HTERT RPE-1 (cell line): ENCODE measurements around the gene GUCY2F.

Experiments used
- in situ Hi-C: fragments of 300-500 bp; cut with MboI; formaldehyde crosslinking; loops from 4 replicates; pipeline ENCODE4 v1.14.3; 2020; ENCODE audit warnings: low sequenced_read_pairs

The GUCY2F gene

GRCh38 chrX:109481986-109482385 is at the start of gene GUCY2F:
TSS of gene GUCY2F (minus strand) at chrX:109482086. CDS start at chrX:109475936, 6,150 bp downstream.
- in situ Hi-C loops, result no loop called here

DNA sequence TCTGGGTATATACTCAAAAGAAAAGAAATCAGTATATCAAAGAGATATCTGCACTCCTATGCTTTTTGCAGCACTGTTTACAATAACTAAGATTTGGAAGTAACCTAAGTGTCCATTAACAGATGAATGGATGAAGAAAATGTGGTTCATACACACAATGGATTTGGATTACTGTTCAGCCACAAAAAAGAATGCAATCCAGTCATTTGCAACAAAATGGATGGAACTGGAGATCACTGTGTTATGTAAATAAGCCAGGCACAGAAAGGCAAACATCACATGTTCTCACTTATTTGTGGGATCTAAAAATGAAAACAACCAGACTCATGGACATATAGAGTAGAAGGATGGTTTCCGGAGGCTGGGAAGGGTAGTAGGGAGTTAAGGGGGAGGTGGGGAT is 37.1 kb upstream of the GUCY2F start:
- in situ Hi-C loops, result no loop called here

DNA sequence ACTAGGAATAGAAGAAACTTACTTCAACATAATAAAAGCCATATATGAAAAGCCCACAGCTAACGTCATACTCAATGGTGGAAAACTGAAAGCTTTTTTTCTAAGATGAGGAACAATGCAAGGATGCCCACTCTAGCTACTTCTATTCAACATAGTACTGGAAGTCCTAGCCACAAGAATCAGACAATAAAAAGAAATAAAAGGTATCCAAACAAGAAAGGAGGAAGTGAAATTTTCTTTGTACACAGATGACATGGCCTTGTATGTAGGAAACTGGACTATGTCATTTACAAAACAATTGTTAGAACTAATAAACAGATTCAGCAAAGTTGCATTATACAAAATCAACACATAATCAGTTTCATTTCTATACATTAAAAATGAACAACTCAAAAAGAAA is 29.2 kb upstream of the GUCY2F start:
- in situ Hi-C loops, result no loop called here

GRCh38 chrX:109508915-109509314 is 27.0 kb upstream of the GUCY2F start:
- in situ Hi-C loops, result no loop called here

- in situ Hi-C loops, result no loop called here
Measured at GRCh38 chrX:109501176-109501575, 19.3 kb upstream of the GUCY2F start.

DNA sequence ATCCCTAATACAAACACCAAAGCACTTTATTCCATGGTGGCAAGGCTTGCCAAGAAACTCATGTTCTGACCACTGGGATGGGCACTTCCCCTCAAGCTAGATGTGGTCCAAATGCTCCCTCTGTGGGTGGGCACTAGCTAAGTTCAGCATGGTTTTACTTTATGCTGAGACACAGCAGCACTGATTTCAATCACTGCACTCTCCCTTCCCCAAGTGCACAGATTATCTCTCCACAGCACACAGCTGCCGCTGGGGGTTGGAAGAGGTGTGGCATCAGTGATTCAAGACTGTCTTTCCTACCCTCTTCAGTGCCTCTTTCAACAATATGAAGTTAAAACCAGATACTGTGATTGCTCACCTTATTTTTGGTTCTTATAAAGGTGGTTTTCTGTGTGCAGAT is 16.5 kb upstream of the GUCY2F start:
- in situ Hi-C loops, result no loop called here

DNA sequence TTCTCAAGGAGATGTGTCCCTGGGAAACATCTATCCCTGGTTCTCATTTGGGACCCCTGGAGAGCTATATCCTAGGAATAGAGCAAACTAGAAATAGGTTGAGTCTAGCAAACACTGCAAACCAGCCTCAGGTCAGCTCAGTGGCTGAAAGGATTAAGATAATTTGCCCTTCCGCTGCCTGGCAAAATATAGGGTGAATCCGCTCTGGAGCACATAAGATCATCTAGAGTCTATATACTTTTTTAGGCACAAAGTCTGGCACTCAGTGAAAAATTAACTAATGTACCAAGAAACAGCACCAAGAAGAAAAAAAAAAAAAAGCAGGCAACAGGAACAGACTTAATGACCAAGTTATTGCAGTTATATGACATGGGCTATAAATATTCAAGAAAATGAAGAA is 7.3 kb upstream of the GUCY2F start:
- in situ Hi-C loops, result no loop called here

DNA sequence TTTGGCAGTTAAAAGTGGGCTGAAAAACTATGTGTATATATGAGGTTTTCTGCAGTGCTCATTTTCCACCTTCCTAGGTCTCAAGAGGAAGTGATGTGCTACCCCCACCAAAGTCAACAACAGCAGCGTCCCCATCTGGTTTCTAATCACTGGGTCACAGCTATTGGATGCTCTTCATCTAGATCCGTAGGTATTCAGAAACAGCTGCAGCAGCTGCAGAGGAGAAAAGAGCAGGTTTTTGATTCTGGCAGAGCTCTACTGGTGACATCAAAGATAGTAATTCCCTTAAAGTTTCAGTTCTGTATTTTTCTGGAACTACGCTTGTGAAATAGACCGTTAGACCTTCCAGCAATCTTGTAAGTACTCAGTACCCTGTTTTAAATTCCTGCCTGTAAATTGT is 5.8 kb upstream of the GUCY2F start:
- in situ Hi-C loops, result no loop called here

DNA sequence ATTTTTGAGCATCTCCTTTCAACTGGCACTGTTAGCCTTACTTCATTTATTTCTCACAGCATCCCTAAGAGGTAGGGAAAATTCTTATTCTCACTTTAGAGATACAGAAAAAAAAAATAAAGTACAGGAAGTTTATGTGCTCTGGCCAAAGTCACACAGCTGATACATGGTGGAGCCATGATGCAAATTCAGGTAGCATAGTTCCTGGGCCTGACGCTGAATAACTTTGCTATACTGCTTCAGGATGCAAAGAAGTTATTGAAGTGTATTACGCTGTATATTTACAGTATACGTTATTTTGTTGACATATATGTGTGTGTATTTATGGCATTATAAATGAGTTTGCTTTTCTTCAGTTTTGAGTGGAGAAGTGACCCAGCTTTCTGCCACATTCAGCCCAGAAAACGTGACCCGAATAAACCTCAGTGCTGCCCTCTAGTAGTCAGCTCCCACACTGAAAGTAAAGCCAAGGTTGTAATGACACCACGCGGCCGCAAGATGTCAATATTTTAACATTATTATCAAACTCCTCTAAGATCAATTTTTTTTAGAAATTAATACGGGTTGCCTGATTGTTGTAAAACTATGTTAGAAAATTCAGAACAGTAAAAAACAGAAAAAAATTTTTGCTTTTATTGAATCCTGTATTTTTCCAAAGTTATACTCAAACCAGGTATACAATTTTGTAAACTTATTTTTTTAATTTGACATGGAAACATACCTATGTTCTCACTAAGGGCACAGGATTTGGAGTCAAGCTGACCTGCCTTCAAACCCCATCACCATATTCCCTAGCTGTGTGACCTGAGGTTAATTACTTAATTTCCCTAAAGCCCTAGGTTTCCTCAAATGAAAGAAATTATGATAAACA is 3.8 kb upstream of the GUCY2F start:
- in situ Hi-C loops, result no loop called here

DNA sequence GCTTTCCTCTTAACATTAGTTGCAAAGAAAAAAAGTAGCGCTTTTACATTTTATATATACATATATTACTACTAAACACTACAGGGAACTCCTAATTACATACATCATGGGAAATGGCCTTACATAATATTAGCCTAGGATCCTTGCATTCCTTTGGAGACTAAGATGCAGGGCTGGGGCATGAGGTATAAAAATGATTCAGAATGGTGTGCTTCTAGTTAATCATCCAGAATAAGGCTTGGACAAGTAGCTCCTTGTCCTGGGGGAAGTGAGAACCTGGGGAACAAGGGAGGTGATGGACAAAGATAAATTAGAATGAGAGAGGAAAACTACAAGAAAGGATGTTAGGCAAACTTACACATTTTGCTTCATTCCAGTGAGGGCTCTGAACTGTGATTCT is 3.0 kb upstream of the GUCY2F start:
- in situ Hi-C loops, result no loop called here

GRCh38 chrX:109475174-109475891 is 6.6 kb downstream of the GUCY2F start:
- in situ Hi-C loops, result no loop called here

- in situ Hi-C loops, result no loop called here
Measured at GRCh38 chrX:109472939-109473735, 8.7 kb downstream of the GUCY2F start.

- in situ Hi-C loops, result no loop called here
Measured at GRCh38 chrX:109464231-109464630, 17.7 kb downstream of the GUCY2F start.

DNA sequence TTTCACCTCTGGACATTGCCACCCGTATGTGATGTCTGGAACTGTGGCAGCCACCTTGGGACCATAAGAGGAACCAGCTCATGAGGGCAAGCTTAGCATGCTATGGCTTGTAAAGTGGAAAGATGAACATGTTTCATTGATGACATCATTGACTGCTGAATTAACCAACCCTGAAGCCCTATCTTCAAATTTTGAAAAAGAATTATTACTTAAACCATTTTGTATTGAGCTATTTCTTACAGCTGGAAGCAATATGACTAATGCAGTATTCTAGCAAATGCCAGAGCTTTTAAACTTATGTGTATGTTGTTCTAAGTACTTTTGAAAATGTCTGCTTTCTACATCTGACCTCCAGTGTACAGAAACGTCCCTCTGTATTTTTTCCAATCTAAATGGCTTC is 18.1 kb downstream of the GUCY2F start:
- in situ Hi-C loops, result no loop called here

- in situ Hi-C loops, result no loop called here
Measured at GRCh38 chrX:109448282-109448938, 33.5 kb downstream of the GUCY2F start.

DNA sequence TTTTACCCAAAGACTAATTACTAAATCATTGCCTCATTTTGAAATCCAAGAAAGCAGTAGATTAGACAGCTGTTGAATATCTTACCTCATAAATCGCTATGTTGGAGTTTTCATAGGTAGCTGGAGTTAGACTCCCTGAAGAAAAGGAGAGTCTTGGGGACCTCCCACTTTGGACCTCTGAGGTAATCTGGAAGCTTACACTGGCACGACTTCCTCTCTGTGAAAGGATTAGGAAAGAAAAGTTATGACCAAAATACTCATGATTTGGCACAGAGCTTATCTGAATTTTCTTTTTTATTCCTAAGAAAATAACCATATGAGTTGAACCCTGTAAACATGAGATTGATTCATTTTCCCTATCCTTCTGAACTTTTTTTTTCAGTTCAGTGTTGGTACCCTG is 40.6 kb downstream of the GUCY2F start:
- in situ Hi-C loops, result no loop called here

- in situ Hi-C loops, result no loop called here
Measured at GRCh38 chrX:109440475-109440874, 41.4 kb downstream of the GUCY2F start.

DNA sequence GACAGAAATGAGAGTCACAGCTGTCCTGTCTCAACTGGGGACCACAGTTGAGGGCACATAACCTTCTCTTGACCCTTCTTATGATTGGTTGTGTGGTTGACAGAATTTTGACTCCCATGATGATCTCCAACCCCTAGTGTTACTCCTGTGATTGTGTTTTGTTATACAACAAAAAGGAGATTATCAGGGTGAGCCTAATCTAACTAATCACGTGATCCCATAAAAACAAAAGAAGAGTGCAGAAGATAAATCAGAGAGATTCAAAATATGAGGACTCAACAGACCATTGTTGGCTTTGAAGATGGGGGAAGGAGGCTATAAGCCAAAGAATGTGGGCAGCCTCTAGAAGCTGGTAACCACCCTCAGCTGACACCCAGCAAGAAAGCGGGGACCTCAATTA is 72.7 kb downstream of the GUCY2F start:
- in situ Hi-C loops, result no loop called here

GRCh38 chrX:109403922-109404321 is 78.0 kb downstream of the GUCY2F start:
- in situ Hi-C loops, result no loop called here

- in situ Hi-C loops, result no loop called here
Measured at GRCh38 chrX:109399831-109400230, 82.1 kb downstream of the GUCY2F start.

DNA sequence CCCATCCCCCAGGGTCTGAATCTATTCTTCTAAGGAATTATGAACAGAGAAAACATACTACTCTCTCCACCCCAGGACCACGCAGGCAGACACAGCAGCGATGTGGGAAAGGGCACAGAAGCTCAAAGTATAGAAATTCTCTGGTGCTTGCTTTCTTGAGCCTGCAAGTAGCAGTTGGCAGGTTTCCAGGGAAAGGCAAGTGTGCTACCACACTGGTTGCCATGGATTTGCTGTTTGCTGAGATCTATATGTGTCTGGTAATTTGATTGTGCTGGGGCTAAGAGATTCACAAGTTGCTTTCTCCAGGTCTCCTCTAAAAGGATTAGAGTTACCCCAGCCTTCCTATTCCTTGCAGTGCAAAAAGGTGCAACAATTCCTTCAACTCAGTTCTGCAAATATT is 83.1 kb downstream of the GUCY2F start:
- in situ Hi-C loops, result no loop called here
